PFSK-1 (cell line): ENCODE data around the gene FUBP3.

Experiments used
- FOXP2 ChIP-seq: optimal IDR thresholded peaks from 2 replicates; pipeline ENCODE3; 2011; ENCODE audit warnings: borderline replicate concordance, control low read depth, inconsistent platforms; ENCODE audit not compliant: insufficient read depth; ENCODE audit errors: extremely low read length, extremely low read depth
- POLR2AphosphoS5 ChIP-seq: IDR thresholded peaks from 2 replicates; pipeline ENCODE4 v1.6.1; 2012; ENCODE audit warnings: low read depth, mild to moderate bottlenecking, control low read depth, low read length, moderate library complexity
- SIN3A ChIP-seq: IDR thresholded peaks from 2 replicates; pipeline ENCODE4 v1.6.1; 2012; ENCODE audit warnings: mild to moderate bottlenecking, low read length, moderate library complexity, borderline replicate concordance; ENCODE audit not compliant: insufficient read depth
- TAF1 ChIP-seq: IDR thresholded peaks from 2 replicates; pipeline ENCODE4 v1.6.1; 2012; ENCODE audit warnings: low read length, control low read depth, borderline replicate concordance; ENCODE audit not compliant: insufficient read depth
- TF ChIP-seq, protein P1 (sequence below), 2 experiments: IDR thresholded peaks; 2 replicates each; pipeline versions ENCODE4 v1.6.1 to v1.8.0; 2011 to 2012; ENCODE audit warnings: low read depth in 2 of 2, low read length in 2 of 2, control low read depth in 1 of 2, inconsistent platforms in 1 of 2, mild to moderate bottlenecking in 1 of 2, moderate library complexity in 1 of 2; ENCODE audit not compliant: insufficient read depth in 1 of 2

The FUBP3 gene

DNA sequence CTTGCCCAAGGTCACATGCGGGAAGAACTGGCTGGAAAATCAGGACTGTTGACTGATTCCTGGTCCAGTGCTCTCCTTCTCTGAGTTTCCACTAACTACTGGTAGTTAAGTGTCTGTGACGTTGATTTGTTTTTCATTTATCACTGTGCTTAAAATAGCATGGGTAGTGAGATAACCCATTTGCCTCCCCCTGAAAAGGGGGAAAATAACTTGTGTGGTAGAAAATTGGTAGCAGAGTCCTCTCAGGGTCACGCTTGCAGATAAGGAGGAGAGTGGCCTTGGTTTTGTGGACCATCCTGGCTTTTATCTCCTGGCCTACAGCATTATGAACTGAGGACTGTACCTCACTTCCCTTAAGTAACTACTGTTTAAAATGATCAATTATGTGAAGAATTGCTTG lies 10.9 kb downstream of the FUBP3 start:
- no peak for TF ChIP-seq TAF1
- TF ChIP-seq FOXP2: no peak
- TF ChIP-seq, protein P1, sequence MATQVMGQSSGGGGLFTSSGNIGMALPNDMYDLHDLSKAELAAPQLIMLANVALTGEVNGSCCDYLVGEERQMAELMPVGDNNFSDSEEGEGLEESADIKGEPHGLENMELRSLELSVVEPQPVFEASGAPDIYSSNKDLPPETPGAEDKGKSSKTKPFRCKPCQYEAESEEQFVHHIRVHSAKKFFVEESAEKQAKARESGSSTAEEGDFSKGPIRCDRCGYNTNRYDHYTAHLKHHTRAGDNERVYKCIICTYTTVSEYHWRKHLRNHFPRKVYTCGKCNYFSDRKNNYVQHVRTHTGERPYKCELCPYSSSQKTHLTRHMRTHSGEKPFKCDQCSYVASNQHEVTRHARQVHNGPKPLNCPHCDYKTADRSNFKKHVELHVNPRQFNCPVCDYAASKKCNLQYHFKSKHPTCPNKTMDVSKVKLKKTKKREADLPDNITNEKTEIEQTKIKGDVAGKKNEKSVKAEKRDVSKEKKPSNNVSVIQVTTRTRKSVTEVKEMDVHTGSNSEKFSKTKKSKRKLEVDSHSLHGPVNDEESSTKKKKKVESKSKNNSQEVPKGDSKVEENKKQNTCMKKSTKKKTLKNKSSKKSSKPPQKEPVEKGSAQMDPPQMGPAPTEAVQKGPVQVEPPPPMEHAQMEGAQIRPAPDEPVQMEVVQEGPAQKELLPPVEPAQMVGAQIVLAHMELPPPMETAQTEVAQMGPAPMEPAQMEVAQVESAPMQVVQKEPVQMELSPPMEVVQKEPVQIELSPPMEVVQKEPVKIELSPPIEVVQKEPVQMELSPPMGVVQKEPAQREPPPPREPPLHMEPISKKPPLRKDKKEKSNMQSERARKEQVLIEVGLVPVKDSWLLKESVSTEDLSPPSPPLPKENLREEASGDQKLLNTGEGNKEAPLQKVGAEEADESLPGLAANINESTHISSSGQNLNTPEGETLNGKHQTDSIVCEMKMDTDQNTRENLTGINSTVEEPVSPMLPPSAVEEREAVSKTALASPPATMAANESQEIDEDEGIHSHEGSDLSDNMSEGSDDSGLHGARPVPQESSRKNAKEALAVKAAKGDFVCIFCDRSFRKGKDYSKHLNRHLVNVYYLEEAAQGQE (IDR thresholded peaks at IDR 0.05; ENCODE audit: insufficient read depth in 1 of 2, low read depth in 2 of 2, low read length in 2 of 2): no peak
- no peak for TF ChIP-seq POLR2AphosphoS5
- TF ChIP-seq SIN3A: no peak

GRCh38 chr9:130593020-130593419 lies 13.6 kb downstream of the FUBP3 start:
- TF ChIP-seq FOXP2 (no peak), POLR2AphosphoS5 (no peak), SIN3A (no peak), TAF1 (no peak)
- TF ChIP-seq, protein P1 (IDR thresholded peaks at IDR 0.05; ENCODE audit: insufficient read depth in 1 of 2, low read depth in 2 of 2, low read length in 2 of 2): no peak

DNA sequence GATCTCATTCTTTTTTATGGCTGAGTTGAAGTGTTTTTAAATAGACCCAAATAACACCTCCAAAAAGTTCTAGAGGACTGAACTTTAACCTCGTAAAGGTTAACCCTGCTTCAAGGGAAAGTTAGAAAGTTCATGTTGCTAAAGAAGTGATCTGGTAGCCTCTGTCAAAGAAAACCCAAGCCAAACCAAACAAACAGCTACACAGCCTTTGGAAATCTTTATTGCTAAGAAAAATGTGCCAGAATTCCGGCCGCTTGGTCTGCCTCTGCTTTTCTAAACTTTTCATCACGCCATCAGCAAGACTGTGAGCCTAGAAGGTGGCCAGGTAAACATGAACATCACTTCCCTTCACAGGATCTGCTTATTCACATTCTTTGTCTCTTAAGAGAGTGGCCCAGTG lies 17.9 kb downstream of the FUBP3 start:
- TF ChIP-seq SIN3A: no peak
- TF ChIP-seq, protein P1 (IDR thresholded peaks at IDR 0.05; ENCODE audit: insufficient read depth in 1 of 2, low read depth in 2 of 2, low read length in 2 of 2): no peak
- no peak for TF ChIP-seq FOXP2
- no peak for TF ChIP-seq TAF1
- no peak for TF ChIP-seq POLR2AphosphoS5

DNA sequence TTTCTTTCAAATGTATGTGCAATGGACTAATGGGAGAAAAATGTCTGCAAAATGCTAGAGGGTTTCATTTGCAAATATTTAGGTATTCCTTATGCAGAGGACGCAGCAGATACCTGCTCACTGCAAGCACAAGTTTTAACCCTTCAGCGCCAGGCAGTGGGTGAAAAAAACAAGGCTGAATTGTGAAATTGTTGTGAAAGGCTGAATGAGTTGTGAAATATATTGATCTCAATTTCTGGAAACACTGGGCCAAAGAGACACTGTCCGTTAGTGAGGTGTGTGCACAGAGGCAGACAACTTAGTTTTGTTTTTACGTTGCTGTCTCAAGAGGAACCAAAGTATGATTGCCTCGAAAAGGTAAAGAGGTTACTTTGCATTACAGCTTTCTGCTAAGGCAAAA lies 18.8 kb downstream of the FUBP3 start:
- TF ChIP-seq TAF1: no peak
- TF ChIP-seq, protein P1 (IDR thresholded peaks at IDR 0.05; ENCODE audit: insufficient read depth in 1 of 2, low read depth in 2 of 2, low read length in 2 of 2): no peak
- TF ChIP-seq SIN3A: no peak
- TF ChIP-seq POLR2AphosphoS5: no peak
- TF ChIP-seq FOXP2: no peak

DNA sequence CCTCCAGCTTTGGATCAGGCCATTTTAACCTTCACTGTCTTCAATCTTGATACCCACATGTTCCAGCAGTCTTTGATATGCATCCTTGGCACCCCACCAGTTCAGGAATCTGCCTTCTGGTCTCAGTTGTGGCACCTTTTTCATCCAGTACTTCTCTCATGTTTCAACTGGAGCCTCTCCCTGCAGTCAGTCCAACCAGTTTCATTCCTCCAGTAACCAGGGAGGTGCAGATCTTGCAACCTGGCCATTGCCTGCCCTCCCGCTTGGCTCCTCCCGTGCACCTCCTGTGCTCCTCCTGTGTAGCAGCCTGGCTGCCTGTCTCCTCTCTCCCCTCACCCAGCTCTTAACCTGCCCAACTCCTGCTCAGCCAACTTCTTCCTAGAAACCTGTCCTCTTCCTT lies 20.2 kb downstream of the FUBP3 start:
- TF ChIP-seq FOXP2 (no peak), TAF1 (no peak), POLR2AphosphoS5 (no peak), SIN3A (no peak)
- TF ChIP-seq, protein P1 (IDR thresholded peaks at IDR 0.05; ENCODE audit: insufficient read depth in 1 of 2, low read depth in 2 of 2, low read length in 2 of 2): no peak
